HepG2 (cell line): ENCODE data around the gene ACAP3. TPM values are rescaled to one million over a fixed set of nuclear protein-coding genes. Genes with fewer than 3 reads are reported as not detected.

Experiments
- ADNP ChIP-seq: sonication (generic); formaldehyde crosslinking; IDR thresholded peaks from 2 replicates; pipeline ENCODE4 v1.4.0; 2020; ENCODE audit warnings: missing genetic modification reagents
- AKNA ChIP-seq: sonication (generic); formaldehyde crosslinking; IDR thresholded peaks from 2 replicates; pipeline ENCODE4 v1.4.0; 2020; ENCODE audit warnings: missing genetic modification reagents, borderline replicate concordance
- BCL3 ChIP-seq: sonication (generic); formaldehyde crosslinking; IDR thresholded peaks from 2 replicates; pipeline ENCODE4 v1.5.1; 2020; ENCODE audit warnings: mild to moderate bottlenecking, missing genetic modification reagents, moderate library complexity
- CC2D1A ChIP-seq: sonication (generic); formaldehyde crosslinking; IDR thresholded peaks from 2 replicates; pipeline ENCODE4 v1.8.1; 2023; ENCODE audit warnings: mild to moderate bottlenecking, missing genetic modification reagents
- HDAC1 ChIP-seq: sonication (generic); formaldehyde crosslinking; IDR thresholded peaks from 2 replicates; pipeline ENCODE4 v1.5.1; 2020; ENCODE audit warnings: mild to moderate bottlenecking, missing genetic modification reagents
- HNRNPL ChIP-seq: fragments of 200-400 bp; formaldehyde crosslinking; IDR thresholded peaks from 2 replicates; pipeline ENCODE4 v1.6.1; 2017; ENCODE audit warnings: mild to moderate bottlenecking, low read depth, low read length
- KLF9 ChIP-seq: IDR thresholded peaks from 2 replicates; pipeline ENCODE4 v1.6.1; 2016; ENCODE audit warnings: low read depth
- PBX3 ChIP-seq: sonication (generic); formaldehyde crosslinking; IDR thresholded peaks from 2 replicates; pipeline ENCODE4 v1.8.1; 2023; ENCODE audit warnings: missing genetic modification reagents, inconsistent platforms, borderline replicate concordance
- SMAD9 ChIP-seq: sonication (generic); formaldehyde crosslinking; IDR thresholded peaks from 2 replicates; pipeline ENCODE4 v1.5.1; 2020; ENCODE audit warnings: mild to moderate bottlenecking, missing genetic modification reagents
- ZEB1 ChIP-seq: IDR thresholded peaks from 2 replicates; pipeline ENCODE4 v1.6.1; 2012; ENCODE audit warnings: mild to moderate bottlenecking, low read depth, inconsistent platforms; ENCODE audit not compliant: insufficient replicate concordance
- ZNF333 ChIP-seq: sonication (generic); formaldehyde crosslinking; IDR thresholded peaks from 2 replicates; pipeline ENCODE4 v1.4.0; 2020; ENCODE audit warnings: mild to moderate bottlenecking, missing genetic modification reagents, borderline replicate concordance
- ZNF572 ChIP-seq: sonication (generic); formaldehyde crosslinking; IDR thresholded peaks from 2 replicates; pipeline ENCODE4 v1.5.1; 2020; ENCODE audit warnings: mild to moderate bottlenecking, missing genetic modification reagents
- ZNF598 ChIP-seq: sonication (generic); formaldehyde crosslinking; IDR thresholded peaks from 2 replicates; pipeline ENCODE4 v1.5.1; 2020; ENCODE audit warnings: mild to moderate bottlenecking, missing genetic modification reagents, borderline replicate concordance
- ZNF609 ChIP-seq: sonication (generic); formaldehyde crosslinking; IDR thresholded peaks from 2 replicates; pipeline ENCODE4 v1.4.0; 2020; ENCODE audit warnings: mild to moderate bottlenecking, missing genetic modification reagents, borderline replicate concordance
- ZNF746 ChIP-seq: sonication (generic); formaldehyde crosslinking; IDR thresholded peaks from 2 replicates; pipeline ENCODE4 v1.8.0; 2022; ENCODE audit warnings: mild to moderate bottlenecking, missing genetic modification reagents
- ZSCAN22 ChIP-seq: sonication (generic); formaldehyde crosslinking; IDR thresholded peaks from 2 replicates; pipeline ENCODE4 v1.4.0; 2020; ENCODE audit warnings: mild to moderate bottlenecking, missing genetic modification reagents
- ZSCAN30 ChIP-seq: sonication (generic); formaldehyde crosslinking; IDR thresholded peaks from 2 replicates; pipeline ENCODE4 v1.5.0; 2020; ENCODE audit warnings: mild to moderate bottlenecking, missing genetic modification reagents
- polyA plus RNA-seq, 8 experiments: library from polyadenylated mRNA; depleted of rRNA in 3 of 8; stranded (reverse) in 7 of 8; unstranded in 1 of 8; fragments of >200 nt; fragmentation: Illumina TruSeq in 4 of 8; extraction: Trizol in 4 of 8; gene quantifications; 2 replicates each; pipeline versions ENCODE4 v1.2.1 to v1.2.3, GENCODE V29; 2011 to 2016; ENCODE audit warnings: low read depth in 4 of 8, missing spikeins in 1 of 8, mixed read lengths in 1 of 8; ENCODE audit not compliant: insufficient read depth in 1 of 8
- total RNA-seq, 5 experiments: library from RNA; depleted of rRNA; stranded (reverse); fragments of >200 nt; fragmentation: Illumina TruSeq; extraction: Trizol; gene quantifications; 2 replicates each; pipeline ENCODE4 v1.2.3, GENCODE V29; 2016; ENCODE audit warnings: low read depth in 1 of 5

The ACAP3 gene
- total and polyA plus RNA-seq, 2 of the 13 experiments (the other 11 are each of a cell fraction or from before 2014, with no cell fraction given) = 29.4 to 50.8 TPM

DNA sequence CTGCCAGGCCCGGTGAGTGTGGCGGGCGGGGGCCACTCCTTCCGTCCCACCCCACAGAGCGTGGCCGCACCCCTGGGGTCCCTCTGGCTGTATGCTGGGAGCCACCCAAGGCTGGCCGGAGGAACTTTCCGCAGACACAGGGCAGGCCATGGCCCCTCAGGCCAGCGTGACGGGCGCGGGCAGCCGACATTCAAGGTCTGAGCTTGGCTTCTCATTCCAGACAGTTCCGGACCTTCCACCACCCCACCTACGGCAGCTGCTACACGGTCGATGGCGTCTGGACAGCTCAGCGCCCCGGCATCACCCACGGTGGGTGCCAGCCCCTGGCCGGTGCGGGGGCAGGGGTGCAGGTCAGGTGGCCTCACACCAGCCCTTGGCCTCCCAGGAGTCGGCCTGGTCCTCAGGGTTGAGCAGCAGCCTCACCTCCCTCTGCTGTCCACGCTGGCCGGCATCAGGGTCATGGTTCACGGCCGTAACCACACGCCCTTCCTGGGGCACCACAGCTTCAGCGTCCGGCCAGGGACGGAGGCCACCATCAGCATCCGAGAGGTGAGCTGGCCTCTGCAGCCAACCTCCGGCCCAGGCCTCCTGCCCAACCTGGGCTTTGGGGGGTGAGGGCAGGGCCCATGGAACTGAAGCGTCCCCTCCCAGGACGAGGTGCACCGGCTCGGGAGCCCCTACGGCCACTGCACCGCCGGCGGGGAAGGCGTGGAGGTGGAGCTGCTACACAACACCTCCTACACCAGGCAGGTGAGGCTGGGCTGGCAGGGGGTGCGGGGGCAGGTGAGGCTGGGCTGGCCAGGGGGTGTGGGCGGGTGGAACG, 20.2 kb downstream of the ACAP3 start (continued):
- no peak for TF ChIP-seq AKNA (CRISPR knock-in tag)
- peak; percentile 46; the same call in 1 of the 2 replicates for TF ChIP-seq ZNF609 (CRISPR knock-in tag)
- TF ChIP-seq KLF9 = no peak
- TF ChIP-seq ZNF572 (CRISPR knock-in tag) = peak; percentile 45; the same call in 1 of the 2 replicates
- TF ChIP-seq ZNF333 (CRISPR knock-in tag) = no peak
- TF ChIP-seq BCL3 (CRISPR knock-in tag) = no peak; the same call in 1 of the 2 replicates
- TF ChIP-seq HNRNPL = 0 out of 2 replicates have a peak, but pooled peaks have one; percentile 39
- no peak for TF ChIP-seq ZNF598 (CRISPR knock-in tag)
- peak; percentile 84 for TF ChIP-seq ADNP (CRISPR knock-in tag)
- no peak for TF ChIP-seq ZSCAN22 (CRISPR knock-in tag)
- no peak for TF ChIP-seq SMAD9 (CRISPR knock-in tag)
- no peak for TF ChIP-seq CC2D1A (CRISPR knock-in tag)
- no peak for TF ChIP-seq PBX3 (CRISPR knock-in tag)
- no peak for TF ChIP-seq ZNF746 (CRISPR knock-in tag)
- TF ChIP-seq ZEB1 = no peak
- no peak for TF ChIP-seq ZSCAN30 (CRISPR knock-in tag)
- TF ChIP-seq HDAC1 (CRISPR knock-in tag) = peak; percentile 80
